ENCODE measurements around the gene CFAP251.
A peak's percentile ranks its signal among the peaks of the same experiment; 100 is the strongest.

GRCh38 chr12:121888083-121888477 lies 30.3 kb upstream of the CFAP251 start:
- TF ChIP-seq, protein P1, sequence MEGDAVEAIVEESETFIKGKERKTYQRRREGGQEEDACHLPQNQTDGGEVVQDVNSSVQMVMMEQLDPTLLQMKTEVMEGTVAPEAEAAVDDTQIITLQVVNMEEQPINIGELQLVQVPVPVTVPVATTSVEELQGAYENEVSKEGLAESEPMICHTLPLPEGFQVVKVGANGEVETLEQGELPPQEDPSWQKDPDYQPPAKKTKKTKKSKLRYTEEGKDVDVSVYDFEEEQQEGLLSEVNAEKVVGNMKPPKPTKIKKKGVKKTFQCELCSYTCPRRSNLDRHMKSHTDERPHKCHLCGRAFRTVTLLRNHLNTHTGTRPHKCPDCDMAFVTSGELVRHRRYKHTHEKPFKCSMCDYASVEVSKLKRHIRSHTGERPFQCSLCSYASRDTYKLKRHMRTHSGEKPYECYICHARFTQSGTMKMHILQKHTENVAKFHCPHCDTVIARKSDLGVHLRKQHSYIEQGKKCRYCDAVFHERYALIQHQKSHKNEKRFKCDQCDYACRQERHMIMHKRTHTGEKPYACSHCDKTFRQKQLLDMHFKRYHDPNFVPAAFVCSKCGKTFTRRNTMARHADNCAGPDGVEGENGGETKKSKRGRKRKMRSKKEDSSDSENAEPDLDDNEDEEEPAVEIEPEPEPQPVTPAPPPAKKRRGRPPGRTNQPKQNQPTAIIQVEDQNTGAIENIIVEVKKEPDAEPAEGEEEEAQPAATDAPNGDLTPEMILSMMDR (IDR thresholded peaks at IDR 0.05): peak in 1 of 7 experiments; percentile 48
- no peak for TF ChIP-seq POLR2A (IDR thresholded peaks at IDR 0.05)

Measured in stomach (tissue), 4 donors.